ENCODE measurements around the gene NOL4L.

The NOL4L gene

DNA sequence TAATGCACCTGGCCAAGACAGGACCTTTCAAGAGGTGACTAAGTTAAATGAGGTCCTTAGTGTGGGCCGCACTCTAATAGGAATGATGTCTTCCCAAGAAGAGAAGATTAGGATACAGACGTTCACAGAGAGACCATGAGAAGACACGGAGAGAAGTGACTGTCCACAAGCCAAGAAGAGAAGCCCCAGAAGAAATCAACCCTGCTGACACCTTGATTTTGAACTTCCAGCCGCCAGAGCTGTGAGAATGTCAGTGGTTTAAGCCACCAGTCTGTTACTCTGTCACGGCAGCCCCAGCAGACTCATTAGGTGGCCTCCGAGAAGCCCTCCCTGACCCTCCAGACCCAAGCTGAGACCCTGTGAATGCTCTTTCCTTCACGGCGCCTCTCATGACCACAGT is 29.5 kb downstream of the NOL4L start:
- H3K9ac ChIP-seq (ENCODE audit: low read length), result no peak overlapping the region
- H3K27me3 ChIP-seq (ENCODE audit: low read length), result no peaks in the 10 kb centered on the region
- no peak overlapping the region for H3K27ac ChIP-seq (ENCODE audit: low read depth, low read length)
- H3F3A ChIP-seq (ENCODE audit: insufficient read depth), result no peaks in the 10 kb centered on the region
- no peak overlapping the region for H3K4me2 ChIP-seq (ENCODE audit: low read depth, low read length, poor library complexity, severe bottlenecking)
- H3K36me3 ChIP-seq (ENCODE audit: low read length), result no peaks in the 10 kb centered on the region
- TF ChIP-seq, protein P1, sequence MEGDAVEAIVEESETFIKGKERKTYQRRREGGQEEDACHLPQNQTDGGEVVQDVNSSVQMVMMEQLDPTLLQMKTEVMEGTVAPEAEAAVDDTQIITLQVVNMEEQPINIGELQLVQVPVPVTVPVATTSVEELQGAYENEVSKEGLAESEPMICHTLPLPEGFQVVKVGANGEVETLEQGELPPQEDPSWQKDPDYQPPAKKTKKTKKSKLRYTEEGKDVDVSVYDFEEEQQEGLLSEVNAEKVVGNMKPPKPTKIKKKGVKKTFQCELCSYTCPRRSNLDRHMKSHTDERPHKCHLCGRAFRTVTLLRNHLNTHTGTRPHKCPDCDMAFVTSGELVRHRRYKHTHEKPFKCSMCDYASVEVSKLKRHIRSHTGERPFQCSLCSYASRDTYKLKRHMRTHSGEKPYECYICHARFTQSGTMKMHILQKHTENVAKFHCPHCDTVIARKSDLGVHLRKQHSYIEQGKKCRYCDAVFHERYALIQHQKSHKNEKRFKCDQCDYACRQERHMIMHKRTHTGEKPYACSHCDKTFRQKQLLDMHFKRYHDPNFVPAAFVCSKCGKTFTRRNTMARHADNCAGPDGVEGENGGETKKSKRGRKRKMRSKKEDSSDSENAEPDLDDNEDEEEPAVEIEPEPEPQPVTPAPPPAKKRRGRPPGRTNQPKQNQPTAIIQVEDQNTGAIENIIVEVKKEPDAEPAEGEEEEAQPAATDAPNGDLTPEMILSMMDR (IDR thresholded peaks at IDR 0.05; ENCODE audit: insufficient read depth, low read length, poor library complexity, severe bottlenecking), result no peak
- no peak for TF ChIP-seq EZH2phosphoT487 (conservative IDR thresholded peaks at IDR 0.05; ENCODE audit: low read length)
- H4K20me1 ChIP-seq (ENCODE audit: low read depth, low read length), result no peaks in the 10 kb centered on the region
- no peak overlapping the region for H3K4me3 ChIP-seq (ENCODE audit: insufficient read depth, low read length, poor library complexity, severe bottlenecking)
- H2AFZ ChIP-seq (ENCODE audit: low read depth, low read length, severe bottlenecking), result no peak overlapping the region
- no peaks in the 10 kb centered on the region for H3K9me3 ChIP-seq (ENCODE audit: insufficient read depth, low read length)
- H3K9me2 ChIP-seq (replicated peaks; ENCODE audit: insufficient read depth, low read length), result no peaks in the 10 kb centered on the region
- no peaks in the 10 kb centered on the region for H3K79me2 ChIP-seq (ENCODE audit: insufficient read depth, low read length)

DNA sequence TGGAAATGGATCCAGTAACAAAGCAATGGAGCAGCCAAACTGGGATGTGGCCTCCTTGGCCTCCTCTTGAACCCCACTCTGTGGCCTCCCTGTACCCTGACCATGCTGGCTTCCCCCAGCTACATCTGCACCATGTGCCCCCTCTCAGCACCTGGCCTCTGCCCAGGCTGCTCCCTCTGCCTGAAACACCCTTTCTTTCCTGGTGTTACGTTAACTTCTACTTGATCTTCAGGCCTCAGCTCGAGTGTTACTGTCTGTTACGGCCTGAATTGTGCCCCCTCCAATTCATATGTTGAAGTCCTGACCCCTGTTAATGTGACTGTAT is 30.2 kb downstream of the NOL4L start:
- H3K36me3 ChIP-seq (ENCODE audit: low read length), result no peaks in the 10 kb centered on the region
- TF ChIP-seq EZH2phosphoT487 (conservative IDR thresholded peaks at IDR 0.05; ENCODE audit: low read length), result no peak
- TF ChIP-seq, protein P1 (IDR thresholded peaks at IDR 0.05; ENCODE audit: insufficient read depth, low read length, poor library complexity, severe bottlenecking), result no peak
- no peaks in the 10 kb centered on the region for H3F3A ChIP-seq (ENCODE audit: insufficient read depth)
- no peak overlapping the region for H2AFZ ChIP-seq (ENCODE audit: low read depth, low read length, severe bottlenecking)
- no peak overlapping the region for H3K4me2 ChIP-seq (ENCODE audit: low read depth, low read length, poor library complexity, severe bottlenecking)
- H3K9ac ChIP-seq (ENCODE audit: low read length), result no peak overlapping the region
- H3K4me3 ChIP-seq (ENCODE audit: insufficient read depth, low read length, poor library complexity, severe bottlenecking), result no peak overlapping the region
- H3K79me2 ChIP-seq (ENCODE audit: insufficient read depth, low read length), result no peaks in the 10 kb centered on the region
- no peak overlapping the region for H3K27ac ChIP-seq (ENCODE audit: low read depth, low read length)
- H4K20me1 ChIP-seq (ENCODE audit: low read depth, low read length), result no peaks in the 10 kb centered on the region
- H3K27me3 ChIP-seq (ENCODE audit: low read length), result no peaks in the 10 kb centered on the region
- no peaks in the 10 kb centered on the region for H3K9me3 ChIP-seq (ENCODE audit: insufficient read depth, low read length)
- H3K9me2 ChIP-seq (replicated peaks; ENCODE audit: insufficient read depth, low read length), result no peaks in the 10 kb centered on the region

DNA sequence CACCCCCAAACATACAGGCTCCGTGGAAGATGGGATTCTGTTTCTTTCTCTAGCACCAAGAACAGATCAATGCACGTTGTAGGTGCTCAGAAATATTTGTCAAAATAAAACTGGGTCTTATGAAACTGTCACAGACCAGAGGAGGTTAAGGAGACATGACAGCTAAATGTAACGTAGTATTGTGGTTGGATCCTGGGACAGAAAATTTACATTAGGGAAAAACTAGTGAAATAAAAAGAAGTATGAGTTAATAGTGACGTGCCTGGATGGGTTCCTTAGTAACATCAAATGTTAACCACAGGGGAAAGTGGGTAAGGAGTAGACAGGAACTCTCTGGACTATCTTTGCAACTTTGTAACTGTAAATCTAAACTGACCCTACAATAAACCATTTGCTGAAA is 31.5 kb downstream of the NOL4L start:
- H3F3A ChIP-seq (ENCODE audit: insufficient read depth), result no peaks in the 10 kb centered on the region
- TF ChIP-seq EZH2phosphoT487 (conservative IDR thresholded peaks at IDR 0.05; ENCODE audit: low read length), result no peak
- TF ChIP-seq, protein P1 (IDR thresholded peaks at IDR 0.05; ENCODE audit: insufficient read depth, low read length, poor library complexity, severe bottlenecking), result no peak
- no peaks in the 10 kb centered on the region for H3K79me2 ChIP-seq (ENCODE audit: insufficient read depth, low read length)
- H3K27me3 ChIP-seq (ENCODE audit: low read length), result no peaks in the 10 kb centered on the region
- H3K9me2 ChIP-seq (replicated peaks; ENCODE audit: insufficient read depth, low read length), result no peaks in the 10 kb centered on the region
- H3K4me2 ChIP-seq (ENCODE audit: low read depth, low read length, poor library complexity, severe bottlenecking), result no peak overlapping the region
- no peak overlapping the region for H3K4me3 ChIP-seq (ENCODE audit: insufficient read depth, low read length, poor library complexity, severe bottlenecking)
- H2AFZ ChIP-seq (ENCODE audit: low read depth, low read length, severe bottlenecking), result no peak overlapping the region
- no peak overlapping the region for H3K9ac ChIP-seq (ENCODE audit: low read length)
- no peaks in the 10 kb centered on the region for H3K36me3 ChIP-seq (ENCODE audit: low read length)
- H3K9me3 ChIP-seq (ENCODE audit: insufficient read depth, low read length), result no peaks in the 10 kb centered on the region
- H3K27ac ChIP-seq (ENCODE audit: low read depth, low read length), result no peak overlapping the region
- no peaks in the 10 kb centered on the region for H4K20me1 ChIP-seq (ENCODE audit: low read depth, low read length)

DNA sequence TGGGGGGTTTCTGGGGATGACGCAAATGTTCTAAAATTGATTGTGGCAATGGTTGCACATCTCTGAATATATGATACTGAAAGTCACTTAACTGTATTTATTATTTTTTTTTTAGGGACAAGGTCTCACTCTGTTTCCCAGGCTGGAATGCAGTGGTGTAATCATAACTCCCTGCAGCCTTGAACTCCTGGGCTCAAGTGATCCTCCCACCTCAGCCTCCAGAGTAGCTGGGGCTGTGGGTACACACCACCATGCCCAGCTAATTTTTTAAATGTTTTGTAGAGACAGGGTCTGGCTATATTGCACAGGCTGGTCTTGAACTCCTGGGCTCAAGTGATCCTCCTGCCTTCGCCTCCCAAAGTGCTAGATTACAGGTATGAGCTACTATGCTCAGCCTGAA is 33.4 kb downstream of the NOL4L start:
- H3K27me3 ChIP-seq (ENCODE audit: low read length), result no peaks in the 10 kb centered on the region
- TF ChIP-seq, protein P1 (IDR thresholded peaks at IDR 0.05; ENCODE audit: insufficient read depth, low read length, poor library complexity, severe bottlenecking), result no peak
- no peak for TF ChIP-seq EZH2phosphoT487 (conservative IDR thresholded peaks at IDR 0.05; ENCODE audit: low read length)
- H4K20me1 ChIP-seq (ENCODE audit: low read depth, low read length), result no peaks in the 10 kb centered on the region
- H2AFZ ChIP-seq (ENCODE audit: low read depth, low read length, severe bottlenecking), result no peak overlapping the region
- H3K79me2 ChIP-seq (ENCODE audit: insufficient read depth, low read length), result no peaks in the 10 kb centered on the region
- H3K4me2 ChIP-seq (ENCODE audit: low read depth, low read length, poor library complexity, severe bottlenecking), result no peak overlapping the region
- no peak overlapping the region for H3K9ac ChIP-seq (ENCODE audit: low read length)
- no peak overlapping the region for H3K27ac ChIP-seq (ENCODE audit: low read depth, low read length)
- no peaks in the 10 kb centered on the region for H3K36me3 ChIP-seq (ENCODE audit: low read length)
- no peaks in the 10 kb centered on the region for H3F3A ChIP-seq (ENCODE audit: insufficient read depth)
- H3K4me3 ChIP-seq (ENCODE audit: insufficient read depth, low read length, poor library complexity, severe bottlenecking), result no peak overlapping the region
- no peaks in the 10 kb centered on the region for H3K9me2 ChIP-seq (replicated peaks; ENCODE audit: insufficient read depth, low read length)
- no peaks in the 10 kb centered on the region for H3K9me3 ChIP-seq (ENCODE audit: insufficient read depth, low read length)
